Measurements from ENCODE around the gene DMTF1.
"Not testable (repeated sequence)": the region's sequence is repeated elsewhere in the genome, so short reads cannot be mapped to it uniquely, and the experiment has no call there.

Gene DMTF1

GRCh38 chr7:87192784-87193487 lies 40.7 kb downstream of the DMTF1 start:
- DNase-seq (ENCODE audit: low spot score) (no peak), FAIRE-seq (no peak)

- DNase-seq (ENCODE audit: low spot score) (no peak), FAIRE-seq (no peak)
Observed at GRCh38 chr7:87193912-87194311, 41.7 kb downstream of the DMTF1 start.

DNA sequence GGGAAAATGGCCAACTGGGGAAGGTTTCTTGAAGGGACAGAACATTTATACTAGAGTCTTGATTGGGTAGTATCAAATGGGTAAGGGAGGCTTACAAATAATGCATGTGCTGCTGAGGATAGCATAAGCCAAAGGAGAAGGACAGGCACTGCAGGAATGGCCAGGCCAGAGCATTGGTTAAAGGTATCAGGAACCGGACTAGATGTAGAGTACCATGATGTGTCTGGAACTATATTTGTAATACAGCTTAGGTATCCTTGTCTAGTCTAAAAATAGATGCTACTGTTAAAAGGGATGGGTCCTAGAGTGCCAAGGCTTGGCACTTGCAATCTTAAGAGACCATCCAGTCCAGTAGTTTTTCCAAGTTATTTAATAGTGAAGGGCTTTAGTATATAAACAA lies 47.0 kb downstream of the DMTF1 start:
- FAIRE-seq (no peak), DNase-seq (ENCODE audit: low spot score) (no peak)

GRCh38 chr7:87199700-87200450 lies 47.6 kb downstream of the DMTF1 start:
- FAIRE-seq, result no peak
- no peak for DNase-seq (ENCODE audit: low spot score)

DNA sequence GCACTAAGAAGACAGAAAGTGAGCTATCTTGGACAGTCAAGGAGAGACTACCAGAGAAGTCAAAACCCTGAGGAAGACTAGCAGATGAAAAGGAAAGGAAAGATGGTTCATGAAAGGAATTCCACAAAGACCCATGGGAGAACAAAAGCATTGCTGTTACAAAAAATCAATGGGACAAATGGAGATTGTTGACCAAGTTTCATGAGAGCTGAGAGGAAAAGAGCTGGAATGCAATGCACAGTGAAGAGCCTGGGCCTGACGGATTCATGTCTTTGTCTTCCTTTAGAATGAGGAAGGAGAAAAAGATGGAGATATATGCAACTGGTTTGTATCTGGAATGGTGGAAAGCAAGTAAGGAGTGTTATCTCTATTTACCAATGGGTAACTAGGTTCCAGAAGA lies 50.0 kb downstream of the DMTF1 start:
- no peak for DNase-seq (ENCODE audit: low spot score)
- FAIRE-seq, result no peak

GRCh38 chr7:87202705-87203104 lies 50.5 kb downstream of the DMTF1 start:
- no peak for DNase-seq (ENCODE audit: low spot score)
- FAIRE-seq, result no peak

DNA sequence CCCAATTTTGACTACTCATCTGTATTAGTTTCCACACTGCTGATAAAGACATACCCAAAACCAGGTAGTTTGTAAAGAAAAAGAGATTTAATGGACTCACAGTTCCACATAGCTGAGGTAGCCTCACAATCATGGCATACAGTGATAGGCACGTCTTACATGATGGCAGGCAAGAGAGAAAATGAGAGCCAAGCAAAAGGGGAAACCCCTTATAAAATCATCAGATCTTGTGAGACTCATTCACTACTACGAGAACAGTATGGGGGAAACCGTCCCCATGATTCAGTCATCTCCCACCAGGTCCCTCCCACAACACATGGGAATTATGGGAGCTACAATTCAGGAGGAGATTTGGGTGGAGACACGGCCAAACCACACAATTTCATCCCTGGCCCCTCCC lies 51.7 kb downstream of the DMTF1 start:
- DNase-seq (ENCODE audit: low spot score); FAIRE-seq: not testable (repeated sequence)

GRCh38 chr7:87204933-87205332 lies 52.7 kb downstream of the DMTF1 start:
- DNase-seq (ENCODE audit: low spot score) (no peak), FAIRE-seq (no peak)

DNA sequence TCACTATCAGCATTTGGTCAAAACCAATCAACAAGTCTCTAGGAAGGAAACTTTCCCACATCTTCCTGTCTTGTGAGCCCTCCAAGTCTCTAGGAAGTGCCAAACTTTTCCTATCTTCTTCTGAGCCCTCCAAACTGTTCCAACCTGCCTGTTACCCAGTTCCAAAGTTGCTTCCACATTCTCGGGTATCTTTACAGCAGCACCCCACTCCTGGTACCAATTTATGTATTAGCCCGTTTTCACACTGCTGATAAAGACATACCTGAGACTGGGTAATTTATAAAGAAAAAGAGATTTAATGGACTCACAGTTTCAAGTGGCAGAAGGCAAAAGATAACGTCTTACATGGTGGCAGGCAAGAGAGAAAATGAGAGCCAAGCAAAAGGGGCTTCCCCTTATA lies 53.4 kb downstream of the DMTF1 start:
- not testable (repeated sequence) for FAIRE-seq; DNase-seq (ENCODE audit: low spot score)

GRCh38 chr7:87206361-87206760 lies 54.1 kb downstream of the DMTF1 start:
- FAIRE-seq (no peak), DNase-seq (ENCODE audit: low spot score) (no peak)

- DNase-seq (ENCODE audit: low spot score) (no peak), FAIRE-seq (no peak)
Observed at GRCh38 chr7:87209295-87209924, 57.2 kb downstream of the DMTF1 start.

GRCh38 chr7:87210506-87210905 lies 58.3 kb downstream of the DMTF1 start:
- FAIRE-seq (no peak), DNase-seq (ENCODE audit: low spot score) (no peak)

DNA sequence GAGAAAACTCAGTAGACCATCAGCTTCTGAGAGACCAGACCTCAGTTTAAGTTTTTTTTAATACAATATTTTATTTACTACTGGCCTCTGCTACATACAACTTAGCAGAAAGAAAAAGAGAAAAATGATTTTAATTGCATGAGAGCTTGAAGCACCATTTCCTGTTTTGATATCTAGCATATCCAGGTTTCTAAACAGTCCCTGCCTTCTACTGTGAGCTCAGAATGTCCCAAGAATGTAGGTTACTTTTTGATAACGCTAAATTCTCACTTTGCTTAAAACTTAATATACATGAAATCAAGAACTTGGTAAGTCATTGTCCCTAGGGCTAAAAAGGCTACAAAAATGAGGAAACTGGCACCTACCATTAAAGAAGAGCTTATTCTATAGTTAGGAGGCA lies 60.2 kb downstream of the DMTF1 start:
- DNase-seq (ENCODE audit: low spot score), result no peak
- no peak for FAIRE-seq

- FAIRE-seq (no peak), DNase-seq (ENCODE audit: low spot score) (no peak)
Observed at GRCh38 chr7:87213252-87213651, 61.0 kb downstream of the DMTF1 start.

- no peak for FAIRE-seq
- no peak for DNase-seq (ENCODE audit: low spot score)
Observed at GRCh38 chr7:87213811-87214210, 61.6 kb downstream of the DMTF1 start.

- FAIRE-seq (no peak), DNase-seq (ENCODE audit: low spot score) (no peak)
Observed at GRCh38 chr7:87215046-87215445, 62.8 kb downstream of the DMTF1 start.

DNA sequence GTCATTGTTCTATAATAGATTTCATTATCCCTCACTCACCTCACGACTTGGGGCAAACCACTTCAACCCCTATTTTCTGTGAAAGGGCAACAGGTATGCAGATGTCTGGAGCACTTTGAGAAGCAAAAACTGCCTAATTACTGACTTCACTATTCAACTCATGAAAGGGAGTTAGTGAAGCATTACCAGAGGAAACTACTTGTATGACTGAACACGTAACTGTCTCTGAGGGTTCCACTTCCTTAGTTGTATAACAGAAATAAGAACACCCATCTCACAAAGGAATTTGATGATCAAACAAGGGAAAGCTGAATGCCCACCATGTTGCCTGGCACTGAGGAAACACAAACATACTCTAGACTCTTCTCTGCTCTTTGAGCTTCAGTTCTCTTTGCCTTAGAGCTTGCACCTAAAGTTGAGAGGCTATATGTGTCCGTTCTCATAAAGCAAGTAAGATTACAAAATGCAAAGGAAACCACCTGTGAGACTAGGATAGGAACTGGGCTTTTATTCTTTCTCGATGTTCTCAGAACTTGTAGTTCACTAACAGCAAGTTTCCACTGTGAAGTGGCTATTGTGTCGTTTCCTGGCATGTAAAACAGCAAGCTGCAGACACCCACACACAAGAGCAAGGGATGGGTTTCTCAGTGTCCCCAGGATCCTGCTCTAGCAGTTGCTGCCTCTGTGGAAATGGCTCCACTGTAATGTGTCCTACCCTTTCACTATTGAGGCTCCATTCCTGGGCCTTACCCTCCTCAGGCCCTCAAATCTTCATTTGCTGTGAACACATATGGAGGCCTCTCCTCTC lies 64.7 kb downstream of the DMTF1 start:
- no peak for DNase-seq (ENCODE audit: low spot score)
- FAIRE-seq, result no peak

- no peak for DNase-seq (ENCODE audit: low spot score)
- no peak for FAIRE-seq
Observed at GRCh38 chr7:87217983-87218653, 65.9 kb downstream of the DMTF1 start.

DNA sequence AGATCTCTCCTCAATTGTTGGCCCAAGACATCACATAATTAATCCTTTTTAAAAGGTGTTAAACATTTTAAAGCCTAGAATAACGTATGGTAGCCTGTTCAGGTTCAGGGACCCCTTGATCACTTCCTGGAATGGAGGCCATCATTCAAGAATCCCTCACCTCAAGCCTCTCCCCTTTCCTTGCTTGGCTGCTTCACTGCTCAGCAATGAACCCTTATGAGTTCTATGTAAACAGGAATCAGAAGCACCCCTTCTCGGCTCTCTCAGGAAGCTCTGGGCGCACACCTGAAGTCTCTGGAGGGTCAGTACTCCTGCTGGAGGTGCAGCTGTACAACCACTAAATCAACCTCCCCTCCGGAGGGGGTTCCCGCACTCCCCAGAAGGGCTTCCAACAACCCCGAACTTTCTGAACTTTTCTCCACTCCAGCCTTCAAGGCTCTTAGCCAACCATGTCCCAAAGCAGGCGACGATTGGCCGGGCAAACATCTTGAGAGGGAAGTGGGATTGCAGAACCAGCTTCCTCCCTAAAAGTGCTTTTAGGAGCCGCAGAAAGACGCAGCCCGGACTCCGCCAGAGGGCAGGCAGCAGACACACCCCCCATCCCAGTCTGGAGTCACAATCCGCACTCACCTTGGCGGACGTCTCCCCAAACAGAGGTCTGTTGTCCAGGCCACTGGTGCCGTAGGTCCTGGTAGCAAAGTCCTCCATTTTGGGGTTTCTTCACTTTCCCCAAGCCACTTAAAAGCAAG lies 66.7 kb downstream of the DMTF1 start:
- no peak for FAIRE-seq
- peak; percentile 80 for DNase-seq (ENCODE audit: low spot score)

DNA sequence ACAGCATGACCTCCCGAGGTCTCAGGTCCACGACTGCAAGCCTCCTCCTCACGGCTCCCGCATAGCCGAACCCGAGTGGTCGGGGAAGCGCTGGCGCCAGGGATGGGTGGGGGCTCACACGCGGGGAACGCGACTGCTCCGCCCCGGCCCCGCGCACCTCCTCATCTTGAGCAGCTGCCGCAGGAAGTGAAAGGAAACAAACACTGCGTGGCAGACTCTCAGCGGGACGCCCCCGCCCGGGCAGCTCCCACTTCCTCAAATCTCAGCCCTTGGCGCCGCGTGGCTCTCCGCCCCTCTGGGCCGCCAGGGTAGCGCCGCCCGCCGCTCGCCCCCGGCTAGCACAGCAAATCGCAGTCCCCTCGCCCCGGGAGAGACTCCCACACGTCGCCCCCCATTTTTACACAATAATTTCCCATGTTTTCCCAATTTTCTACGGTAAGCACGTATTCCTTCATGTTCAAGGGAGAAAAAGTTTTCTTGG lies 67.3 kb downstream of the DMTF1 start, which contains the start of gene TMEM243:
TSS of gene TMEM243 (minus strand) at position 188 of the 481 bp plus-strand sequence. CDS start 229 bp downstream, outside the sequence.
- DNase-seq (ENCODE audit: low spot score) (peak; percentile 86), FAIRE-seq (no peak)
